ENCODE data around the gene PLA1A.

DNA sequence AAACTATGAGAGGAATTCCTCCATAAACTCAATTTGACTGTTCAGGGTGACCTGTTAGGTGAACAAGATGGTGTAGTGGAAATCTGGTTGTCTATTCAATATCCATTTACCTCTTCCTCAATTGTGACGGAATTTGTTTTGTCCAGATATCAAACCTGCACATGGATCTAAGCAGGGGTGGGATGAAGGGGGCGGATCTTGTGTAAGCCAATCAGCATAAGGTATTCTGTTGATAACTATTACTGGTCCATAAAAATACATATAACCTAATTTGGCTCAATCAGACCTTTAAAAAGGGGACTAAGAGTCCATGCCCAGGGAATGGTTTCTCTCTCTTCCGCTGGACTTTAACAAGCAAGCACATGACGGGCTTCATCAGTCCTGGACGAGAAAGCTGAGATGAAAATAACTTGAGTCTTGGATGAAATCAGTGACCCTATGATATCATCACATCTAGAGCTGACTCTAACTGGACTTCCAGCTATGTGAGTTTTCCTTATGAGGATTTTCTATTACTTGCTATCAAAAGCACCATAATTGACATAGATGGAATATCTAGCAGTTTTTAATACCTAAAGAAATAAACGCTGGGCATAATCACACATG is 68.4 kb downstream of the PLA1A start:
- TF ChIP-seq, protein P1, sequence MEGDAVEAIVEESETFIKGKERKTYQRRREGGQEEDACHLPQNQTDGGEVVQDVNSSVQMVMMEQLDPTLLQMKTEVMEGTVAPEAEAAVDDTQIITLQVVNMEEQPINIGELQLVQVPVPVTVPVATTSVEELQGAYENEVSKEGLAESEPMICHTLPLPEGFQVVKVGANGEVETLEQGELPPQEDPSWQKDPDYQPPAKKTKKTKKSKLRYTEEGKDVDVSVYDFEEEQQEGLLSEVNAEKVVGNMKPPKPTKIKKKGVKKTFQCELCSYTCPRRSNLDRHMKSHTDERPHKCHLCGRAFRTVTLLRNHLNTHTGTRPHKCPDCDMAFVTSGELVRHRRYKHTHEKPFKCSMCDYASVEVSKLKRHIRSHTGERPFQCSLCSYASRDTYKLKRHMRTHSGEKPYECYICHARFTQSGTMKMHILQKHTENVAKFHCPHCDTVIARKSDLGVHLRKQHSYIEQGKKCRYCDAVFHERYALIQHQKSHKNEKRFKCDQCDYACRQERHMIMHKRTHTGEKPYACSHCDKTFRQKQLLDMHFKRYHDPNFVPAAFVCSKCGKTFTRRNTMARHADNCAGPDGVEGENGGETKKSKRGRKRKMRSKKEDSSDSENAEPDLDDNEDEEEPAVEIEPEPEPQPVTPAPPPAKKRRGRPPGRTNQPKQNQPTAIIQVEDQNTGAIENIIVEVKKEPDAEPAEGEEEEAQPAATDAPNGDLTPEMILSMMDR (IDR thresholded peaks at IDR 0.05) = no peak
- TF ChIP-seq POLR2A (IDR thresholded peaks at IDR 0.05) = no peak

Data from Peyer's patch (tissue), 4 donors.